SH-SY5Y (cell line): ENCODE results near the gene C1orf174.

ENCODE experiments used
- GATA2 ChIP-seq: IDR thresholded peaks from 2 replicates; pipeline ENCODE4 v1.6.1; 2011; ENCODE audit warnings: mild to moderate bottlenecking, low read depth, low read length
- GATA3 ChIP-seq: IDR thresholded peaks from 2 replicates; pipeline ENCODE4 v1.6.1; 2011; ENCODE audit warnings: low read depth, mild to moderate bottlenecking, low read length, moderate library complexity

C1orf174 gene

GRCh38 chr1:3900150-3900968 lies at the start of gene C1orf174:
C1orf174 (minus strand) TSS chr1:3900272; CDS start chr1:3900186, 86 bp downstream.
- no peak for TF ChIP-seq GATA3
- TF ChIP-seq GATA2: no peak

GRCh38 chr1:3948344-3948743 lies 48.3 kb upstream of the C1orf174 start:
- no peak for TF ChIP-seq GATA2
- TF ChIP-seq GATA3: no peak

- TF ChIP-seq GATA3 (no peak), GATA2 (no peak)
These were observed 46.1 kb upstream of the C1orf174 start for GRCh38 chr1:3945916-3946840.

- no peak for TF ChIP-seq GATA2
- TF ChIP-seq GATA3: no peak
These were observed 45.1 kb upstream of the C1orf174 start for GRCh38 chr1:3945222-3945621.

GRCh38 chr1:3944578-3945125 lies 44.6 kb upstream of the C1orf174 start:
- TF ChIP-seq GATA2: no peak
- TF ChIP-seq GATA3: no peak

- TF ChIP-seq GATA2 (no peak), GATA3 (no peak)
These were observed 43.9 kb upstream of the C1orf174 start for GRCh38 chr1:3943806-3944577.

GRCh38 chr1:3943123-3943431 lies 43.0 kb upstream of the C1orf174 start:
- TF ChIP-seq GATA2 (no peak), GATA3 (no peak)

- TF ChIP-seq GATA3 (no peak), GATA2 (no peak)
These were observed 42.5 kb upstream of the C1orf174 start for GRCh38 chr1:3942416-3943122.

- no peak for TF ChIP-seq GATA2
- TF ChIP-seq GATA3: no peak
These were observed 40.8 kb upstream of the C1orf174 start for GRCh38 chr1:3940754-3941345.

GRCh38 chr1:3940081-3940753 lies 40.1 kb upstream of the C1orf174 start:
- TF ChIP-seq GATA3 (no peak), GATA2 (no peak)

- no peak for TF ChIP-seq GATA2
- no peak for TF ChIP-seq GATA3
These were observed 39.4 kb upstream of the C1orf174 start for GRCh38 chr1:3939242-3940080.
